Left lung (tissue), 10 donors: Measurements from ENCODE around the gene MYBPC1. TPM values are rescaled to one million over a fixed set of nuclear protein-coding genes. Genes with fewer than 3 reads are reported as not detected.
"Not testable (repeated sequence)": the region's sequence is repeated elsewhere in the genome, so short reads cannot be mapped to it uniquely, and the experiment has no call there.

ENCODE experiments used
- ATAC-seq: fragments of 200-7000 bp; cut with Tn5 transposase; one replicate; pipeline ENCODE4 v1.9.1; 2020; ENCODE audit warnings: moderate library complexity
- DNase-seq, 4 donors: peaks; one replicate each; pipeline ENCODE4 v3.0.0-alpha.2; 2013 to 2020
- H3K27ac ChIP-seq, 2 donors: fragments of 200-600 bp; sonication (generic) in 1 of 2; one replicate each; pipeline versions ENCODE4 v1.5.0 to v1.8.0; 2020 to 2021
- H3K27me3 ChIP-seq, 2 donors: fragments of 200-600 bp; sonication (generic) in 1 of 2; one replicate each; pipeline versions ENCODE4 v1.5.0 to v1.8.0; 2020 to 2021
- H3K36me3 ChIP-seq, 2 donors: fragments of 200-600 bp; sonication (generic) in 1 of 2; one replicate each; pipeline versions ENCODE4 v1.5.0 to v1.8.0; 2020 to 2021
- H3K4me1 ChIP-seq, 2 donors: fragments of 200-600 bp; one replicate each; pipeline ENCODE4 v1.8.0; 2021
- H3K4me3 ChIP-seq, 2 donors: fragments of 200-600 bp; sonication (generic) in 1 of 2; one replicate each; pipeline versions ENCODE4 v1.5.0 to v1.8.0; 2020 to 2021; ENCODE audit warnings: mild to moderate bottlenecking in 1 of 2
- H3K9me3 ChIP-seq, 2 donors: fragments of 200-600 bp; sonication (generic) in 1 of 2; one replicate each; pipeline versions ENCODE4 v1.5.0 to v1.8.0; 2020 to 2021
- intact Hi-C, 2 donors: fragments of 100-400 bp; cut with DNase I; formaldehyde crosslinking; loops; one replicate each; pipeline versions ENCODE4 v1.11.2 to v1.14.2; 2022
- polyA plus RNA-seq, 6 donors: library from polyadenylated mRNA; unstranded; fragments of 120-200 nt; gene quantifications; one replicate each; pipeline ENCODE4 v1.2.1, GENCODE V29; 2013; ENCODE audit not compliant: insufficient read length in 6 of 6
- total RNA-seq, 2 donors: library from RNA; stranded (reverse); fragmentation: NEBNext Ultra II Directional; extraction: Animal tissue kit (Norgen Biotek cat#: 25700); gene quantifications; one replicate each; pipeline ENCODE4 v1.2.1, GENCODE V29; 2021
- TF ChIP-seq, protein P1 (sequence below), 2 donors: fragments of 200-600 bp; sonication (generic) in 1 of 2; IDR thresholded peaks; one replicate each; pipeline versions ENCODE4 v1.5.0 to v1.8.0; 2021; ENCODE audit warnings: antibody characterized with exemption in 2 of 2
- donor health status: DM: no; HTN: yes; CAD: no.
- donor health status: DM: no; HTN: no; CAD: no.

The MYBPC1 gene
- total and polyA plus RNA-seq, 8 donors, result 0.06 to 0.24 (median 0.17) TPM; not detected in 3

DNA sequence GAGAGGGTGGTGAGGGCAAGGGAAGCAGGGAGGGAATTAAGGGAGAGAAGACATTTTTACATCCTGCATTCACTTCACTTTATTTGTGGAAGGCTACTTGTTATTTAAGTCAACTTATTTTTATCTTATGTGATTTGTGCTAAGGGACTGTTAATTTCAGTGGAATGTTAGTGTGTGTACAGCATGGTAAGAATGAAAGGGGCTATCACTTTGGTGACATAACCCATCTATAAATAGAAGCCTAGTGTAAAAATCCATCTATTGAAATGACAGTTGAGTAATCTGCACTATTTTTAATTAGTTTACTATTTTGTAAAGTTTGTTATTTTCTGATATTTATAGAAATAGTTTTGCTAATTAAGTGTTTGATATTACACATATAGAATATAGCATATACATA is 85.9 kb downstream of the MYBPC1 start:
- intact Hi-C loops, result no loop called here
- no peak for ATAC-seq
- Histone ChIP-seq H3K27me3 (no peaks in the 10 kb centered on the region), H3K4me3 (no peak overlapping the region), H3K27ac (no peak overlapping the region), H3K36me3 (no peaks in the 10 kb centered on the region), H3K4me1 (no peaks in the 10 kb centered on the region), H3K9me3 (no peaks in the 10 kb centered on the region)
- TF ChIP-seq, protein P1, sequence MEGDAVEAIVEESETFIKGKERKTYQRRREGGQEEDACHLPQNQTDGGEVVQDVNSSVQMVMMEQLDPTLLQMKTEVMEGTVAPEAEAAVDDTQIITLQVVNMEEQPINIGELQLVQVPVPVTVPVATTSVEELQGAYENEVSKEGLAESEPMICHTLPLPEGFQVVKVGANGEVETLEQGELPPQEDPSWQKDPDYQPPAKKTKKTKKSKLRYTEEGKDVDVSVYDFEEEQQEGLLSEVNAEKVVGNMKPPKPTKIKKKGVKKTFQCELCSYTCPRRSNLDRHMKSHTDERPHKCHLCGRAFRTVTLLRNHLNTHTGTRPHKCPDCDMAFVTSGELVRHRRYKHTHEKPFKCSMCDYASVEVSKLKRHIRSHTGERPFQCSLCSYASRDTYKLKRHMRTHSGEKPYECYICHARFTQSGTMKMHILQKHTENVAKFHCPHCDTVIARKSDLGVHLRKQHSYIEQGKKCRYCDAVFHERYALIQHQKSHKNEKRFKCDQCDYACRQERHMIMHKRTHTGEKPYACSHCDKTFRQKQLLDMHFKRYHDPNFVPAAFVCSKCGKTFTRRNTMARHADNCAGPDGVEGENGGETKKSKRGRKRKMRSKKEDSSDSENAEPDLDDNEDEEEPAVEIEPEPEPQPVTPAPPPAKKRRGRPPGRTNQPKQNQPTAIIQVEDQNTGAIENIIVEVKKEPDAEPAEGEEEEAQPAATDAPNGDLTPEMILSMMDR (IDR thresholded peaks at IDR 0.05), result no peak
- DNase-seq, result no peak

DNA sequence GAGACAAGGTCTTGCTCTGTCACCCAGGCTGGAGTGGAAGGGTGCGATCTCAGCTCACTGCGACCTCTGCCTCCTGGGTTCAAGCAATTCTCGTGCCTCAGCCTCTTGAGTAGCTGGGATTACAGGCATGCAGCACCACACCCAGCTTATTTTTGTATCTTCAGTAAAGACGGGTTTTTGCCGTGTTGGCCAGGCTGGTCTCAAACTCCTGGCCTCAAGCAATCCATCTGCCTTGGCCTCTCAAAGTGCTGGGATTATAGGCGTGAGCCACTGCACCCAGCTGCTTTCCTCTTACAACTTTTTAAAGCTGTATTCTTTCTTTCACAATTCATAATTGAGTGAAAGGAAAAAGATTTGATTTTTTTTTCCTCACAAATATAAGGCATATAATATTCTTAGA is 86.9 kb downstream of the MYBPC1 start:
- intact Hi-C loops, ATAC-seq, H3K4me3 ChIP-seq, H3K4me1 ChIP-seq, H3K27me3 ChIP-seq, H3K36me3 ChIP-seq, H3K9me3 ChIP-seq, H3K27ac ChIP-seq, DNase-seq: not testable (repeated sequence)

DNA sequence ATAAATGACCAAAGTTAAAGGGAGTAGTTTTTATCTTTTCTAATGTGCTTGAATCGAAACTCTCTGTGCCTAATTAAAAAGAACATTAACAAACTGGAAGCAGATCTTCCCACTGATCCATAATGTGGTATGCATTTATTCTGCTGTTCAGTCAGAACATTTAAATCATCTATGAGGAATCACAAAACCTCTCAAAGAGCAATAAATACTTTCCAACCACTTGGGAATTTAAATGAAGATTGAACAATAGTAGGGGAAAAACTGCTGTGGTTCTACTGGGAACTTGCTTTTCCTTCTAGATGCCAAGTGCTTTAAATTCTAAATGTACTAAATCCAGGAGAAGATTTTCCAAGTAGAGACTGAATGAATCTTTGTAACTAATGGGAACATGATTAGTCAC is 90.3 kb downstream of the MYBPC1 start:
- ATAC-seq (no peak), DNase-seq (no peak)
- H3K36me3 ChIP-seq, result no peaks in the 10 kb centered on the region
- H3K4me1 ChIP-seq, result no peaks in the 10 kb centered on the region
- intact Hi-C loops, result no loop called here
- H3K27ac ChIP-seq, result no peak overlapping the region
- no peaks in the 10 kb centered on the region for H3K27me3 ChIP-seq
- H3K4me3 ChIP-seq, result no peak overlapping the region
- TF ChIP-seq, protein P1 (IDR thresholded peaks at IDR 0.05), result no peak
- H3K9me3 ChIP-seq, result no peaks in the 10 kb centered on the region

- no peak for ATAC-seq
Observed at GRCh38 chr12:101686176-101686575, 91.4 kb downstream of the MYBPC1 start.

GRCh38 chr12:101690544-101691098 is 95.8 kb downstream of the MYBPC1 start:
- no peaks in the 10 kb centered on the region for H3K9me3 ChIP-seq
- no peak for ATAC-seq
- H3K4me3 ChIP-seq, result no peak overlapping the region
- DNase-seq, result no peak
- peaks cover 0 to 2% of the 10 kb centered on the region in 2 donors for H3K4me1 ChIP-seq
- intact Hi-C loops, result no loop called here
- H3K27ac ChIP-seq, result no peak overlapping the region
- H3K36me3 ChIP-seq, result no peaks in the 10 kb centered on the region
- TF ChIP-seq, protein P1 (IDR thresholded peaks at IDR 0.05), result no peak
- no peaks in the 10 kb centered on the region for H3K27me3 ChIP-seq

More at GRCh38 chr12:101686176-101686575, 91.4 kb downstream of the MYBPC1 start:
- Histone ChIP-seq H3K4me1 (no peaks in the 10 kb centered on the region), H3K27me3 (no peaks in the 10 kb centered on the region), H3K36me3 (no peaks in the 10 kb centered on the region), H3K9me3 (no peaks in the 10 kb centered on the region), H3K4me3 (no peak overlapping the region), H3K27ac (no peak overlapping the region)
- TF ChIP-seq, protein P1 (IDR thresholded peaks at IDR 0.05), result no peak
- intact Hi-C loops, result no loop called here
- no peak for DNase-seq

- H3K4me1 ChIP-seq, result peaks cover 5 to 11% of the 10 kb centered on the region in 2 donors
- H3K27me3 ChIP-seq, result no peaks in the 10 kb centered on the region
- H3K27ac ChIP-seq, result no peak overlapping the region
- intact Hi-C loops, result no loop called here
- no peaks in the 10 kb centered on the region for H3K9me3 ChIP-seq
- H3K4me3 ChIP-seq, result no peak overlapping the region
- no peak for ATAC-seq
- TF ChIP-seq, protein P1 (IDR thresholded peaks at IDR 0.05), result no peak
- no peaks in the 10 kb centered on the region for H3K36me3 ChIP-seq
- DNase-seq, result no peak
Observed at GRCh38 chr12:101691503-101692096, 96.8 kb downstream of the MYBPC1 start.
